GM23338 (cell line): Measurements from ENCODE around the gene ERC2. TPM values are rescaled to one million over a fixed set of nuclear protein-coding genes. Genes with fewer than 3 reads are reported as not detected.

Experiments
- ATAC-seq: fragments of 200-7000 bp; cut with Tn5 transposase; 3 replicates; pipeline ENCODE4 v1.9.1; 2020
- DNase-seq: peaks from one replicate; pipeline ENCODE4 v3.0.0-alpha.2; 2015; ENCODE audit warnings: low spot score
- H2AFZ ChIP-seq: fragments of 200-600 bp; sonication (generic); 2 replicates; pipeline ENCODE4 v1.8.0; 2016; ENCODE audit warnings: antibody characterized with exemption, mild to moderate bottlenecking, moderate library complexity
- H3F3A ChIP-seq: fragments of 200-600 bp; sonication (generic); replicated peaks from 2 replicates; pipeline ENCODE4 v1.8.0; 2017; ENCODE audit warnings: antibody characterized with exemption, mixed run types, low read depth
- H3K27ac ChIP-seq: fragments of 200-600 bp; sonication (generic); 2 replicates; pipeline ENCODE4 v1.6.1; 2016; ENCODE audit warnings: low read depth
- H3K27me3 ChIP-seq: fragments of 200-600 bp; sonication (generic); 2 replicates; pipeline ENCODE4 v1.8.0; 2016; ENCODE audit warnings: mild to moderate bottlenecking, mixed run types, moderate library complexity; ENCODE audit not compliant: insufficient read depth
- H3K36me3 ChIP-seq: fragments of 200-600 bp; sonication (generic); 2 replicates; pipeline ENCODE4 v1.8.0; 2016; ENCODE audit warnings: mild to moderate bottlenecking; ENCODE audit not compliant: insufficient read depth
- H3K4me1 ChIP-seq: fragments of 200-600 bp; sonication (generic); 2 replicates; pipeline ENCODE4 v1.8.0; 2016; ENCODE audit warnings: mild to moderate bottlenecking, moderate library complexity; ENCODE audit not compliant: insufficient read depth
- H3K4me2 ChIP-seq: fragments of 200-600 bp; sonication (generic); 2 replicates; pipeline ENCODE4 v1.7.1; 2017; ENCODE audit warnings: mixed run types
- H3K4me3 ChIP-seq: fragments of 200-600 bp; sonication (generic); 2 replicates; pipeline ENCODE4 v1.6.1; 2016; ENCODE audit warnings: mixed run types
- H3K79me2 ChIP-seq: fragments of 200-600 bp; sonication (generic); replicated peaks from 2 replicates; pipeline ENCODE4 v1.8.0; 2017; ENCODE audit warnings: mild to moderate bottlenecking; ENCODE audit not compliant: insufficient read depth
- H3K9me2 ChIP-seq: fragments of 200-600 bp; sonication (generic); 2 replicates; pipeline ENCODE4 v1.8.0; 2017; ENCODE audit not compliant: insufficient read depth
- H4K20me1 ChIP-seq: fragments of 200-600 bp; sonication (generic); replicated peaks from 2 replicates; pipeline ENCODE4 v1.8.0; 2017; ENCODE audit warnings: mild to moderate bottlenecking; ENCODE audit not compliant: insufficient read depth
- H3K27ac Mint-ChIP-seq: 2 replicates; pipeline ENCODE4 v1.8.0; 2020; ENCODE audit warnings: inconsistent platforms, mild to moderate bottlenecking, moderate library complexity, mixed read lengths
- H3K27me3 Mint-ChIP-seq: 3 replicates; pipeline ENCODE4 v1.8.0; 2022; ENCODE audit warnings: low read depth, mild to moderate bottlenecking, moderate library complexity, mixed read lengths, inconsistent platforms; ENCODE audit not compliant: insufficient read depth, poor library complexity
- H3K36me3 Mint-ChIP-seq: 3 replicates; pipeline ENCODE4 v1.8.0; 2021; ENCODE audit warnings: low read depth, mild to moderate bottlenecking, inconsistent platforms, moderate library complexity, mixed read lengths
- H3K4me1 Mint-ChIP-seq: 3 replicates; pipeline ENCODE4 v1.8.0; 2020; ENCODE audit warnings: mild to moderate bottlenecking, inconsistent platforms, mixed read lengths
- H3K4me3 Mint-ChIP-seq: 3 replicates; pipeline ENCODE4 v1.8.0; 2021; ENCODE audit warnings: moderate library complexity, mild to moderate bottlenecking, inconsistent platforms, mixed read lengths
- H3K9me3 Mint-ChIP-seq: 3 replicates; pipeline ENCODE4 v1.8.0; 2020; ENCODE audit warnings: moderate library complexity, mild to moderate bottlenecking, inconsistent platforms, mixed read lengths
- CREB1 ChIP-seq: fragments of 250-450 bp; sonication (Bioruptor Pico); IDR thresholded peaks from 2 replicates; pipeline ENCODE4 v1.5.0; 2020; ENCODE audit warnings: low read depth, mild to moderate bottlenecking, moderate library complexity
- EZH2phosphoT487 ChIP-seq: fragments of 200-600 bp; sonication (generic); IDR thresholded peaks from one replicate; pipeline ENCODE4 v1.8.1; 2018; ENCODE audit warnings: antibody characterized with exemption; ENCODE audit not compliant: unreplicated experiment
- JUNB ChIP-seq: IDR thresholded peaks from one replicate; pipeline ENCODE4 v1.6.1; 2016; ENCODE audit warnings: antibody characterized with exemption; ENCODE audit not compliant: unreplicated experiment
- NANOG ChIP-seq: IDR thresholded peaks from 2 replicates; pipeline ENCODE4 v1.6.1; 2016; ENCODE audit warnings: antibody characterized with exemption, borderline replicate concordance
- STAT1 ChIP-seq: IDR thresholded peaks from one replicate; pipeline ENCODE4 v1.6.1; 2016; ENCODE audit warnings: antibody characterized with exemption; ENCODE audit not compliant: unreplicated experiment
- ZNF114 ChIP-seq: fragments of 250-450 bp; sonication (Bioruptor Pico); IDR thresholded peaks from 2 replicates; pipeline ENCODE4 v1.5.0; 2020; ENCODE audit warnings: mild to moderate bottlenecking, moderate library complexity
- ZNF331 ChIP-seq: fragments of 250-450 bp; sonication (Bioruptor Pico); IDR thresholded peaks from 2 replicates; pipeline ENCODE4 v1.5.0; 2020; ENCODE audit warnings: low read depth, mild to moderate bottlenecking, moderate library complexity
- polyA plus RNA-seq: library from polyadenylated mRNA; unstranded; fragments of >200 nt; fragmentation: Nextera tagmentation; extraction: Ambion mirVana; gene quantifications from 2 replicates; pipeline ENCODE4 v1.2.1, GENCODE V29; 2016
- total RNA-seq: library from RNA; depleted of rRNA; stranded (reverse); fragments of >200 nt; shearing (Covaris generic); gene quantifications from 2 replicates; pipeline ENCODE4 v1.2.3, GENCODE V29; 2014
- TF ChIP-seq, protein P1 (sequence below), 2 experiments: fragments of 200-600 bp in 1 of 2; sonication (generic) in 1 of 2; conservative IDR thresholded peaks; 2 replicates each; pipeline versions ENCODE4 v1.5.1 to v1.6.1; 2016 to 2017; ENCODE audit warnings: antibody characterized with exemption in 2 of 2, low read depth in 2 of 2, mild to moderate bottlenecking in 2 of 2, moderate library complexity in 1 of 2
- TF ChIP-seq, protein P2 (sequence below): IDR thresholded peaks from 2 replicates; pipeline ENCODE4 v1.6.1; 2016; ENCODE audit warnings: antibody characterized with exemption
- TF ChIP-seq, protein P3 (sequence below): IDR thresholded peaks from one replicate; pipeline ENCODE4 v1.6.1; 2018; ENCODE audit warnings: antibody characterized with exemption; ENCODE audit not compliant: unreplicated experiment

The ERC2 gene
- total and polyA plus RNA-seq, 2 experiments from 2014 or later: 11.8 to 13.7 TPM

GRCh38 chr3:55708921-55709320 is 759.3 kb downstream of the ERC2 start:
- Histone ChIP-seq H3K27me3 (no peaks in the 10 kb centered on the region), H3K4me3 (no peak overlapping the region), H3K27ac (no peak overlapping the region), H2AFZ (no peak overlapping the region), H3K4me1 (no peaks in the 10 kb centered on the region; the same call in 1 of the 2 replicates), H3K4me2 (no peak overlapping the region), H3K9me2 (no peaks in the 10 kb centered on the region), H4K20me1 (no peaks in the 10 kb centered on the region), H3F3A (no peaks in the 10 kb centered on the region), H3K36me3 (no peaks in the 10 kb centered on the region), H3K79me2 (no peaks in the 10 kb centered on the region)
- Mint-ChIP-seq H3K4me1 (peaks cover 2% of the 10 kb centered on the region; the same call in 2 of the 3 replicates), H3K27me3 (no peaks in the 10 kb centered on the region), H3K4me3 (no peak overlapping the region), H3K36me3 (no peaks in the 10 kb centered on the region), H3K9me3 (no peaks in the 10 kb centered on the region), H3K27ac (no peak overlapping the region)
- DNase-seq (no peak), ATAC-seq (no peak)
- TF ChIP-seq CREB1 (CRISPR knock-in tag) (no peak), JUNB (no peak), NANOG (no peak)

DNA sequence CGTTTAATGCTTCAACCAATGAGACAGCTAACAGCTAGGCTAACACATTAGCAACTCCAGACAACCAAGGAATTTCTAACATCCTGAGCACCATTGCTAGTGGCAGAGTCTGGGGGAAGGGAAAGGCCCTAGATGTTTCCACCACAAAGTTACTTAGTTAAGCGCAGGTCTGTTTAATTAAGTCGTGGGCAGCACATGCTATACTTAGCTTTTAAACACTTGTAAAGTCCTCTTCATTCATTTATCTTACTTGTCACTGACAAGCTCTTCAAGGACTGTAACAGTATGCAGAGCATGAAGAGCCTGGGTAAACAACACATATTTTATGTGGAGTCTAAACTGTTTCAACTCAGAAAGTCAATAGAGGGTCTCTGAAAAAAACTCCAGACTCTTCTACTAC is 760.0 kb downstream of the ERC2 start:
- Histone ChIP-seq H3F3A (no peaks in the 10 kb centered on the region), H3K27me3 (no peaks in the 10 kb centered on the region), H3K4me2 (0 out of 2 replicates have a peak overlapping the region, but pooled peaks have one; percentile 12), H3K27ac (no peak overlapping the region), H2AFZ (no peak overlapping the region), H3K79me2 (no peaks in the 10 kb centered on the region), H3K36me3 (no peaks in the 10 kb centered on the region), H3K4me3 (no peak overlapping the region), H3K4me1 (no peaks in the 10 kb centered on the region; the same call in 1 of the 2 replicates), H4K20me1 (no peaks in the 10 kb centered on the region), H3K9me2 (no peaks in the 10 kb centered on the region)
- Mint-ChIP-seq H3K36me3 (no peaks in the 10 kb centered on the region), H3K27ac (no peak overlapping the region), H3K9me3 (no peaks in the 10 kb centered on the region), H3K4me1 (peaks cover 4% of the 10 kb centered on the region; the same call in 2 of the 3 replicates), H3K4me3 (no peak overlapping the region), H3K27me3 (no peaks in the 10 kb centered on the region)
- no peak for DNase-seq
- no peak for ATAC-seq
- TF ChIP-seq, protein P1, sequence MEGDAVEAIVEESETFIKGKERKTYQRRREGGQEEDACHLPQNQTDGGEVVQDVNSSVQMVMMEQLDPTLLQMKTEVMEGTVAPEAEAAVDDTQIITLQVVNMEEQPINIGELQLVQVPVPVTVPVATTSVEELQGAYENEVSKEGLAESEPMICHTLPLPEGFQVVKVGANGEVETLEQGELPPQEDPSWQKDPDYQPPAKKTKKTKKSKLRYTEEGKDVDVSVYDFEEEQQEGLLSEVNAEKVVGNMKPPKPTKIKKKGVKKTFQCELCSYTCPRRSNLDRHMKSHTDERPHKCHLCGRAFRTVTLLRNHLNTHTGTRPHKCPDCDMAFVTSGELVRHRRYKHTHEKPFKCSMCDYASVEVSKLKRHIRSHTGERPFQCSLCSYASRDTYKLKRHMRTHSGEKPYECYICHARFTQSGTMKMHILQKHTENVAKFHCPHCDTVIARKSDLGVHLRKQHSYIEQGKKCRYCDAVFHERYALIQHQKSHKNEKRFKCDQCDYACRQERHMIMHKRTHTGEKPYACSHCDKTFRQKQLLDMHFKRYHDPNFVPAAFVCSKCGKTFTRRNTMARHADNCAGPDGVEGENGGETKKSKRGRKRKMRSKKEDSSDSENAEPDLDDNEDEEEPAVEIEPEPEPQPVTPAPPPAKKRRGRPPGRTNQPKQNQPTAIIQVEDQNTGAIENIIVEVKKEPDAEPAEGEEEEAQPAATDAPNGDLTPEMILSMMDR (conservative IDR thresholded peaks at IDR 0.05; ENCODE audit: low read depth in 2 of 2): no peak
- TF ChIP-seq ZNF114 (CRISPR knock-in tag) (no peak), ZNF331 (no peak), JUNB (no peak), NANOG (no peak), EZH2phosphoT487 (no peak), STAT1 (no peak)
- TF ChIP-seq, protein P2, sequence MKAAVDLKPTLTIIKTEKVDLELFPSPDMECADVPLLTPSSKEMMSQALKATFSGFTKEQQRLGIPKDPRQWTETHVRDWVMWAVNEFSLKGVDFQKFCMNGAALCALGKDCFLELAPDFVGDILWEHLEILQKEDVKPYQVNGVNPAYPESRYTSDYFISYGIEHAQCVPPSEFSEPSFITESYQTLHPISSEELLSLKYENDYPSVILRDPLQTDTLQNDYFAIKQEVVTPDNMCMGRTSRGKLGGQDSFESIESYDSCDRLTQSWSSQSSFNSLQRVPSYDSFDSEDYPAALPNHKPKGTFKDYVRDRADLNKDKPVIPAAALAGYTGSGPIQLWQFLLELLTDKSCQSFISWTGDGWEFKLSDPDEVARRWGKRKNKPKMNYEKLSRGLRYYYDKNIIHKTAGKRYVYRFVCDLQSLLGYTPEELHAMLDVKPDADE: no peak
- TF ChIP-seq, protein P3, sequence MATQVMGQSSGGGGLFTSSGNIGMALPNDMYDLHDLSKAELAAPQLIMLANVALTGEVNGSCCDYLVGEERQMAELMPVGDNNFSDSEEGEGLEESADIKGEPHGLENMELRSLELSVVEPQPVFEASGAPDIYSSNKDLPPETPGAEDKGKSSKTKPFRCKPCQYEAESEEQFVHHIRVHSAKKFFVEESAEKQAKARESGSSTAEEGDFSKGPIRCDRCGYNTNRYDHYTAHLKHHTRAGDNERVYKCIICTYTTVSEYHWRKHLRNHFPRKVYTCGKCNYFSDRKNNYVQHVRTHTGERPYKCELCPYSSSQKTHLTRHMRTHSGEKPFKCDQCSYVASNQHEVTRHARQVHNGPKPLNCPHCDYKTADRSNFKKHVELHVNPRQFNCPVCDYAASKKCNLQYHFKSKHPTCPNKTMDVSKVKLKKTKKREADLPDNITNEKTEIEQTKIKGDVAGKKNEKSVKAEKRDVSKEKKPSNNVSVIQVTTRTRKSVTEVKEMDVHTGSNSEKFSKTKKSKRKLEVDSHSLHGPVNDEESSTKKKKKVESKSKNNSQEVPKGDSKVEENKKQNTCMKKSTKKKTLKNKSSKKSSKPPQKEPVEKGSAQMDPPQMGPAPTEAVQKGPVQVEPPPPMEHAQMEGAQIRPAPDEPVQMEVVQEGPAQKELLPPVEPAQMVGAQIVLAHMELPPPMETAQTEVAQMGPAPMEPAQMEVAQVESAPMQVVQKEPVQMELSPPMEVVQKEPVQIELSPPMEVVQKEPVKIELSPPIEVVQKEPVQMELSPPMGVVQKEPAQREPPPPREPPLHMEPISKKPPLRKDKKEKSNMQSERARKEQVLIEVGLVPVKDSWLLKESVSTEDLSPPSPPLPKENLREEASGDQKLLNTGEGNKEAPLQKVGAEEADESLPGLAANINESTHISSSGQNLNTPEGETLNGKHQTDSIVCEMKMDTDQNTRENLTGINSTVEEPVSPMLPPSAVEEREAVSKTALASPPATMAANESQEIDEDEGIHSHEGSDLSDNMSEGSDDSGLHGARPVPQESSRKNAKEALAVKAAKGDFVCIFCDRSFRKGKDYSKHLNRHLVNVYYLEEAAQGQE: no peak
